Lung (tissue), 12 donors: ENCODE results near the gene STARD10. TPM values are rescaled to one million over a fixed set of nuclear protein-coding genes. Genes with fewer than 3 reads are reported as not detected.

ENCODE experiments used
- ATAC-seq: fragments of 200-7000 bp; cut with Tn5 transposase; one replicate; pipeline ENCODE4 v1.9.1; 2020; ENCODE audit warnings: moderate number of reproducible peaks; ENCODE audit not compliant: insufficient read depth, low FRiP score
- DNase-seq, 3 donors: peaks; one replicate each; pipeline ENCODE4 v3.0.0-alpha.2; 2013 to 2017
- H3K27ac ChIP-seq, 2 donors: one replicate each; pipeline ENCODE4 v1.5.1; 2013; ENCODE audit warnings: mild to moderate bottlenecking in 2 of 2, moderate library complexity in 2 of 2, control low read depth in 1 of 2, inconsistent platforms in 1 of 2, low read depth in 1 of 2, low read length in 1 of 2
- H3K27me3 ChIP-seq, 3 donors: one replicate each; pipeline ENCODE4 v1.5.1; 2013; ENCODE audit warnings: low read length in 2 of 3; ENCODE audit not compliant: control insufficient read depth in 3 of 3, insufficient read depth in 3 of 3
- H3K36me3 ChIP-seq, 4 donors: one replicate each; pipeline ENCODE4 v1.5.1; 2013; ENCODE audit warnings: low read length in 4 of 4, mild to moderate bottlenecking in 1 of 4, moderate library complexity in 1 of 4; ENCODE audit not compliant: control insufficient read depth in 4 of 4, insufficient read depth in 4 of 4
- H3K4me1 ChIP-seq, 5 donors: one replicate each; pipeline ENCODE4 v1.5.1; 2013; ENCODE audit warnings: low read length in 5 of 5, mild to moderate bottlenecking in 2 of 5, moderate library complexity in 1 of 5; ENCODE audit not compliant: control insufficient read depth in 5 of 5, insufficient read depth in 5 of 5
- H3K4me3 ChIP-seq: one replicate; pipeline ENCODE4 v1.5.1; 2013; ENCODE audit warnings: mild to moderate bottlenecking, control low read depth, moderate library complexity
- H3K9ac ChIP-seq, 2 donors: one replicate each; pipeline ENCODE4 v1.5.1; 2013; ENCODE audit warnings: low read length in 2 of 2, control low read depth in 1 of 2; ENCODE audit not compliant: insufficient read depth in 1 of 2
- H3K9me3 ChIP-seq, 4 donors: one replicate each; pipeline ENCODE4 v1.5.1; 2013; ENCODE audit warnings: low read length in 3 of 4, mild to moderate bottlenecking in 1 of 4, moderate library complexity in 1 of 4; ENCODE audit not compliant: control insufficient read depth in 4 of 4, insufficient read depth in 3 of 4
- CTCF ChIP-seq: IDR thresholded peaks from 2 replicates; pipeline ENCODE4 v1.5.1; 2012; ENCODE audit warnings: mild to moderate bottlenecking; ENCODE audit errors: control extremely low read depth, extremely low read depth
- WGBS, 2 donors: extraction: QIAGEN DNeasy Blood & Tissue Kit; methylation state at CpG; one replicate each; pipeline ENCODE4 v1.1.7; 2013; 5-methylcytosine and 5-hydroxymethylcytosine counted together
- polyA plus RNA-seq, 2 donors: library from polyadenylated mRNA; stranded (reverse); fragments of 200-250 nt; gene quantifications; one replicate each; pipeline ENCODE4 v1.2.1, GENCODE V29; 2013
- total RNA-seq, 2 donors: library from RNA; depleted of rRNA in 1 of 2; stranded (reverse); fragments of >200 nt in 1 of 2; gene quantifications; one replicate each; pipeline ENCODE4 v1.2.1, GENCODE V29; 2014 to 2021
- donor health status: control.
- donor health status: control.
- donor health status: Bipolar disorder and iron deficiency.
- donor health status: healthy.
- donor health status: DM: yes; HTN: yes; CAD: no.

STARD10 gene
- total and polyA plus RNA-seq, 4 donors, result 66.5 to 198 (median 102) TPM

DNA sequence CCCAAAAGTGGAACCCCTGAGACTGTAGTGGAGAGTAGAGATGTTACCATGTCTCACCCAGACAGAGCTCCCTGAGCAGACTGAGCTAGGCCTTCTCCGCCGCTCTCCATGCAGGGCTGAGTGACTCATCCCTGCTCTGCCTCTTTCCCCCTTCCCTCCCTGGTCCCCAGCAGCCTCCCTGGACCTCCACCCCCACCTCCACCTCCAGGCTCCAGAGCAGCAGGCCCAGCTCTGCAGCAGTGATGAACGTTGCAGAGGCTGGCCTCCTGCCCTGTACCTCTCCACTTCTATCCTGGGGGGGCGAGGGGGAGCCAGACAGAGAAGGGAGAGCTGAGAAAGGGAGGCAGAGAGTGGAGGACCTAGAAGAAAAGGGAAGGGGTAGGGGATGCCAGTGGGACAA is 22.3 kb downstream of the STARD10 start:
- Histone ChIP-seq H3K4me3 (no peak overlapping the region), H3K27ac (no peak overlapping the region), H3K9me3 (peaks cover 0 to 1% (median 0%) of the 10 kb centered on the region in 4 donors), H3K4me1 (peaks cover 0 to 13% (median 8%) of the 10 kb centered on the region in 5 donors), H3K36me3 (no peaks in the 10 kb centered on the region), H3K9ac (no peak overlapping the region), H3K27me3 (no peaks in the 10 kb centered on the region)
- no peak for TF ChIP-seq CTCF
- ATAC-seq (no peak), DNase-seq (no peak)
- 78 to 84% methylated on average over 4 of the region's 4 CpGs for WGBS, 2 donors

- Histone ChIP-seq H3K27ac (no peak overlapping the region), H3K9me3 (peaks cover 0 to 1% (median 0%) of the 10 kb centered on the region in 4 donors), H3K4me3 (no peak overlapping the region), H3K27me3 (no peaks in the 10 kb centered on the region), H3K36me3 (no peaks in the 10 kb centered on the region), H3K4me1 (peaks cover 0 to 13% (median 8%) of the 10 kb centered on the region in 5 donors), H3K9ac (no peak overlapping the region)
- DNase-seq (no peak), ATAC-seq (no peak)
- no peak for TF ChIP-seq CTCF
- WGBS, 2 donors, result 89 to 94% methylated on average over 3 of the region's 3 CpGs
These were observed 23.0 kb downstream of the STARD10 start for GRCh38 chr11:72770799-72771198.

- no peaks in the 10 kb centered on the region for H3K27me3 ChIP-seq
These were observed 24.2 kb downstream of the STARD10 start for GRCh38 chr11:72769680-72770079.

More at GRCh38 chr11:72769680-72770079, 24.2 kb downstream of the STARD10 start:
- Histone ChIP-seq H3K27ac (no peak overlapping the region), H3K9me3 (peaks cover 0 to 1% (median 0%) of the 10 kb centered on the region in 4 donors), H3K9ac (no peak overlapping the region), H3K4me1 (peaks cover 0 to 13% (median 8%) of the 10 kb centered on the region in 5 donors), H3K4me3 (no peak overlapping the region), H3K36me3 (no peaks in the 10 kb centered on the region)
- no peak for DNase-seq
- WGBS, 2 donors, result 76 to 83% methylated on average over 4 of the region's 4 CpGs
- no peak for TF ChIP-seq CTCF
- no peak for ATAC-seq
